Ovary (tissue), 3 donors: ENCODE measurements around the gene TMEM167A.

Experiments used
- CTCF ChIP-seq, 3 donors: fragments of 450-650 bp in 2 of 3; fragments of 200-600 bp in 1 of 3; IDR thresholded peaks; one replicate each; pipeline versions ENCODE4 v1.5.1 to v1.8.0; 2016 to 2022; ENCODE audit warnings: antibody characterized with exemption in 3 of 3, mild to moderate bottlenecking in 1 of 3
- EP300 ChIP-seq: sonication (generic); formaldehyde crosslinking; IDR thresholded peaks from one replicate; pipeline ENCODE4 v1.6.1; 2017; ENCODE audit warnings: antibody characterized with exemption
- POLR2A ChIP-seq: fragments of 450-650 bp; IDR thresholded peaks from one replicate; pipeline ENCODE4 v1.6.1; 2017; ENCODE audit warnings: antibody characterized with exemption, mild to moderate bottlenecking, moderate library complexity
- donor health status: DM: no; HTN: no; CAD: no.

- no peak for TF ChIP-seq CTCF (IDR thresholded peaks at IDR 0.05)
- TF ChIP-seq POLR2A: no peak
- TF ChIP-seq EP300: no peak
These were observed 67.8 kb downstream of the TMEM167A start for GRCh38 chr5:83009408-83009807.
